CD4-positive, alpha-beta T cell (primary cell): ENCODE results near the gene SLC37A3. TPM values are rescaled to one million over a fixed set of nuclear protein-coding genes. Genes with fewer than 3 reads are reported as not detected.

Experiments
- ATAC-seq: fragments of 200-7000 bp; cut with Tn5 transposase; one replicate; pipeline ENCODE4 v1.10.0; 2022; ENCODE audit warnings: mild to moderate bottlenecking; ENCODE audit not compliant: poor library complexity
- CTCF ChIA-PET: fragments of 350-600 bp; sonication (Branson Sonifier 250); formaldehyde crosslinking; loops from one replicate; lab custom pipeline; 2021; ENCODE audit warnings: antibody characterized with exemption, inconsistent platforms; lab: Charles Lee
- POLR2A ChIA-PET: fragments of 350-600 bp; sonication (Branson Sonifier 250); formaldehyde crosslinking; loops from one replicate; lab custom pipeline; 2021; ENCODE audit warnings: antibody characterized with exemption, inconsistent platforms; lab: Charles Lee
- DNase-seq, 14 experiments: peaks; one replicate each; pipeline ENCODE4 v3.0.0-alpha.2; 2013 to 2020; ENCODE audit warnings: mixed read lengths in 2 of 14
- H3K27ac ChIP-seq, 2 donors: one replicate each; pipeline versions ENCODE4 v1.5.1 to v1.7.0; 2013; ENCODE audit warnings: low read length in 2 of 2, low read depth in 1 of 2, mild to moderate bottlenecking in 1 of 2
- H3K27me3 ChIP-seq, 2 experiments: 1 replicate in 1 of 2; 2 replicates in 1 of 2; pipeline versions ENCODE4 v1.6.1 to v1.7.0; 2013; ENCODE audit warnings: low read length in 2 of 2, control low read depth in 1 of 2, mild to moderate bottlenecking in 1 of 2, moderate library complexity in 1 of 2; ENCODE audit not compliant: insufficient read depth in 2 of 2, control insufficient read depth in 1 of 2
- H3K36me3 ChIP-seq: one replicate; pipeline ENCODE4 v1.6.1; 2013; ENCODE audit warnings: low read length, control low read depth; ENCODE audit not compliant: insufficient read depth
- H3K4me1 ChIP-seq: one replicate; pipeline ENCODE4 v1.6.1; 2013; ENCODE audit warnings: low read length, control low read depth; ENCODE audit not compliant: insufficient read depth
- H3K4me3 ChIP-seq: one replicate; pipeline ENCODE4 v1.5.1; 2013; ENCODE audit warnings: mild to moderate bottlenecking, low read length, moderate library complexity
- H3K9me3 ChIP-seq, 2 experiments: 1 replicate in 1 of 2; 2 replicates in 1 of 2; pipeline versions ENCODE4 v1.6.1 to v1.7.0; 2013; ENCODE audit warnings: low read length in 2 of 2, mild to moderate bottlenecking in 2 of 2, control low read depth in 1 of 2, moderate library complexity in 1 of 2; ENCODE audit not compliant: control insufficient read depth in 1 of 2, insufficient read depth in 1 of 2
- H3K27ac Mint-ChIP-seq: one replicate; pipeline ENCODE4 v1.8.0; 2020; ENCODE audit warnings: mixed read lengths
- H3K27me3 Mint-ChIP-seq: one replicate; pipeline ENCODE4 v1.8.0; 2021; ENCODE audit warnings: mixed read lengths
- H3K36me3 Mint-ChIP-seq: one replicate; pipeline ENCODE4 v1.8.0; 2021; ENCODE audit warnings: low read depth, mixed read lengths
- H3K4me1 Mint-ChIP-seq: one replicate; pipeline ENCODE4 v1.8.0; 2021; ENCODE audit warnings: low read depth, mixed read lengths
- H3K4me3 Mint-ChIP-seq: one replicate; pipeline ENCODE4 v1.8.0; 2020; ENCODE audit warnings: mild to moderate bottlenecking, mixed read lengths
- H3K9me3 Mint-ChIP-seq: one replicate; pipeline ENCODE4 v1.8.0; 2020; ENCODE audit warnings: mixed read lengths
- intact Hi-C, 2 experiments: fragments of 100-400 bp; cut with DNase I in 1 of 2; cut with micrococcal nuclease in 1 of 2; formaldehyde crosslinking; loops; one replicate each; pipeline versions ENCODE4 v1.15.1 to v1.9.0; 2023 to 2025; cut with DNase I, micrococcal nuclease
- total RNA-seq, 174 experiments: library from RNA in 2 of 174; stranded (reverse) in 2 of 174; gene quantifications; one replicate each; pipeline ENCODE4 v1.2.3 and lab custom pipeline; 2021 to 2026
- TF ChIP-seq, protein P1 (sequence below): fragments of 200-600 bp; IDR thresholded peaks from one replicate; pipeline ENCODE4 v1.8.0; 2022; ENCODE audit warnings: antibody characterized with exemption, mild to moderate bottlenecking

Gene SLC37A3
- total RNA-seq, 2 experiments from 2014 or later: 23.5 to 25.6 TPM

DNA sequence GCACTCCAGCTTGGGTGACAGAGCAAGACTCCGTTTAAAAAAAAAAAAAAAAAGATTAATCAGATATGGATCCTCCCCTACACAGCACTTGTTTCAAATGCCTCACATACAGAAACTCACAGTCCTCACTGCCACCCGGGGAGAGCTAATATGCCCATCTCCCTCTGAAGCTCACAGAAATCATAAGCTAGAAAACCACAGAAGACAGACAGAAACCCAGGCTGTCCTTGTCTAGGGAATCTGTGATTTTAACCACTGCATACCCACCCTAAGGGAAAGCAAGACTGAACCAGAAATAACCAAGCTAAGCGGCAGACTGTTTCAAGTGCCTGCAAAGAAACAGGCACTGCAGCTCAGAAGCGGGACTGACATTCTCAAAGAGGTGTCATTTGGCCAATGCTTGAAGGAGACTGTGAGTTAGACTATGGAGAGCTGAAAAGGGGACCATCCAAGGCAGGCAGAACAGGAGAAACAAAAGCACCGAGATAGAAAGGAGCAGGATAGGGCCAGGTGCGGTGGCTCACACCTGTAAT, 37.6 kb downstream of the SLC37A3 start:
- Histone ChIP-seq H3K36me3 (peaks cover 6% of the 10 kb centered on the region), H3K4me3 (no peak overlapping the region), H3K4me1 (peaks cover 24% of the 10 kb centered on the region), H3K9me3 (no peaks in the 10 kb centered on the region), H3K27ac (no peak overlapping the region), H3K27me3 (no peaks in the 10 kb centered on the region)
- H3K36me3 Mint-ChIP-seq: peaks cover 48% of the 10 kb centered on the region
- ChIA-PET POLR2A (interaction anchor here (2.8 kb wide), 1 partner anchor 15 kb away, joined by 17 read pairs; no protein-coding TSS in a partner anchor), CTCF (interaction anchor here (0.8 kb wide), 1 partner anchor 33 kb away, joined by 3 read pairs; no protein-coding TSS in a partner anchor)
- TF ChIP-seq, protein P1, sequence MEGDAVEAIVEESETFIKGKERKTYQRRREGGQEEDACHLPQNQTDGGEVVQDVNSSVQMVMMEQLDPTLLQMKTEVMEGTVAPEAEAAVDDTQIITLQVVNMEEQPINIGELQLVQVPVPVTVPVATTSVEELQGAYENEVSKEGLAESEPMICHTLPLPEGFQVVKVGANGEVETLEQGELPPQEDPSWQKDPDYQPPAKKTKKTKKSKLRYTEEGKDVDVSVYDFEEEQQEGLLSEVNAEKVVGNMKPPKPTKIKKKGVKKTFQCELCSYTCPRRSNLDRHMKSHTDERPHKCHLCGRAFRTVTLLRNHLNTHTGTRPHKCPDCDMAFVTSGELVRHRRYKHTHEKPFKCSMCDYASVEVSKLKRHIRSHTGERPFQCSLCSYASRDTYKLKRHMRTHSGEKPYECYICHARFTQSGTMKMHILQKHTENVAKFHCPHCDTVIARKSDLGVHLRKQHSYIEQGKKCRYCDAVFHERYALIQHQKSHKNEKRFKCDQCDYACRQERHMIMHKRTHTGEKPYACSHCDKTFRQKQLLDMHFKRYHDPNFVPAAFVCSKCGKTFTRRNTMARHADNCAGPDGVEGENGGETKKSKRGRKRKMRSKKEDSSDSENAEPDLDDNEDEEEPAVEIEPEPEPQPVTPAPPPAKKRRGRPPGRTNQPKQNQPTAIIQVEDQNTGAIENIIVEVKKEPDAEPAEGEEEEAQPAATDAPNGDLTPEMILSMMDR: no peak
- H3K9me3 Mint-ChIP-seq: no peaks in the 10 kb centered on the region
- peak overlapping the region; percentile 48 for H3K27ac Mint-ChIP-seq
- peaks cover 27% of the 10 kb centered on the region for H3K4me1 Mint-ChIP-seq
- DNase-seq (no peak), ATAC-seq (no peak)
- H3K27me3 Mint-ChIP-seq: no peaks in the 10 kb centered on the region
- intact Hi-C loops: no loop called here
- H3K4me3 Mint-ChIP-seq: no peak overlapping the region

DNA sequence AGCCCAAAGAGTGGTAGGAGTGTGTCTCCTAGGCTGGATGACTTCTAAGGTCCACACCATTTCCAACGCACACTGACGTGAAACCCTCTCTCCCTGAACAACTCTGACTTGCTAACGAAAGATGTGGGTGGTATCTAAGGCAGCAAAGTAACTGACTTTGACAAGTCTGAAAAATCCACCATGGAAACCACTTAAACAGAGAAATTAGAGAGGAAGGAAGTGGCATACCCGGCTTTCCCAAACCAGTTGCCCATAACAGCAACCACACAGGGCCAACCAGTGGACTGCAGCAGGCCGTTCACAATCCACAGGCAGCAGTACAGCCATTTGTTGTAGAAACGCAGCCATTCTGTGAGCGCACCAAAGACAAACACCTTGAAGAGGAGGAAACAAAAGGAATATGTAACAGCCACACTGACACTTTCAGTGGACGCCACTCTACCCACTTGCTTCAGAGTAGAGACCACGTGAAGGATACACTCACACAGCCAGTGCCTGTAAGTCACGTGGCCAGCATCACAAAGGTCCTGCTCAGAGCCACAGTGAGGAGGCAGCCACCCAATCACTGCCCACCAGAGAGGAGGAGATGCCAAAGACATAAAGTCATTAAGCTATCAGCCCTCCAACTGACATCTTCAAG, 39.8 kb downstream of the SLC37A3 start:
- Mint-ChIP-seq H3K27me3 (no peaks in the 10 kb centered on the region), H3K4me3 (peak overlapping the region; percentile 65), H3K36me3 (peaks cover 49% of the 10 kb centered on the region), H3K4me1 (peaks cover 27% of the 10 kb centered on the region), H3K9me3 (no peaks in the 10 kb centered on the region), H3K27ac (peak overlapping the region; percentile 60)
- CTCF ChIA-PET: interaction anchor here (0.6 kb wide), 1 partner anchor 11 kb away, joined by 4 read pairs; no protein-coding TSS in a partner anchor
- ATAC-seq (peak; percentile 45), DNase-seq (peak in 6 of 14 experiments; percentile 5 to 58 (median 26))
- Histone ChIP-seq H3K36me3 (peaks cover 6% of the 10 kb centered on the region), H3K4me3 (peak overlapping the region; percentile 45), H3K27me3 (no peaks in the 10 kb centered on the region), H3K27ac (peak overlapping the region in 1 of 2 donors; percentile 14), H3K4me1 (peaks cover 24% of the 10 kb centered on the region), H3K9me3 (no peaks in the 10 kb centered on the region)
- intact Hi-C loops: no loop called here
- POLR2A ChIA-PET: interaction anchor here (2.8 kb wide), 1 partner anchor 17 kb away, joined by 17 read pairs; no protein-coding TSS in a partner anchor
- TF ChIP-seq, protein P1: no peak

DNA sequence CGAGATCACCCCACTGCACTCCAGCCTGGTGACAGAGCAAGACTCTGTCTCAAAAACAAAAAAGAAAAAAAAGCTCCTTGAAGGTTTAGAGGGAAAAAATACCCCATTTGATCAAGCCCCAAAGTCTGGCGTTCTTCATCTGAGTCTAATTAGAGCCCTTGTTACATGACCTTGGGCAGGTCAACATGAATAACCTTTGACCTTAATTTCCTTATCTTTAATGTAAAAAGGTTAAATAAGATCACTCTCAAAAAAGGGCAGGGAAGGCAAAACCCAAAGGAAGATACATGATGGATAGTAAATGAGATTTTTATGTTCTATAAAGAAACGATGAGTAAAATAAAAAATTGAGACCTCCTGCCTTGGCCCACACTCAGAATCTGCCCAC, 40.3 kb downstream of the SLC37A3 start:
- Mint-ChIP-seq H3K36me3 (peaks cover 54% of the 10 kb centered on the region), H3K9me3 (no peaks in the 10 kb centered on the region), H3K27me3 (no peaks in the 10 kb centered on the region), H3K4me3 (peak overlapping the region; percentile 65), H3K4me1 (peaks cover 27% of the 10 kb centered on the region), H3K27ac (peak overlapping the region; percentile 60)
- Histone ChIP-seq H3K9me3 (no peaks in the 10 kb centered on the region), H3K36me3 (peaks cover 9% of the 10 kb centered on the region), H3K27me3 (no peaks in the 10 kb centered on the region), H3K4me3 (no peak overlapping the region), H3K4me1 (peaks cover 24% of the 10 kb centered on the region), H3K27ac (peak overlapping the region in 1 of 2 donors; percentile 14)
- DNase-seq (no peak), ATAC-seq (no peak)
- TF ChIP-seq, protein P1: no peak
- POLR2A ChIA-PET: no interaction called here
- CTCF ChIA-PET: no interaction called here
- intact Hi-C loops: no loop called here
